Ramos (cell line): ENCODE measurements around the gene COBLL1.

Source experiments
- in situ Hi-C: fragments of 300-500 bp; cut with MboI; formaldehyde crosslinking; loops from one replicate; pipeline ENCODE4 v1.14.3; 2022; ENCODE audit warnings: low sequenced_read_pairs; ENCODE audit not compliant: unreplicated experiment

COBLL1 gene

DNA sequence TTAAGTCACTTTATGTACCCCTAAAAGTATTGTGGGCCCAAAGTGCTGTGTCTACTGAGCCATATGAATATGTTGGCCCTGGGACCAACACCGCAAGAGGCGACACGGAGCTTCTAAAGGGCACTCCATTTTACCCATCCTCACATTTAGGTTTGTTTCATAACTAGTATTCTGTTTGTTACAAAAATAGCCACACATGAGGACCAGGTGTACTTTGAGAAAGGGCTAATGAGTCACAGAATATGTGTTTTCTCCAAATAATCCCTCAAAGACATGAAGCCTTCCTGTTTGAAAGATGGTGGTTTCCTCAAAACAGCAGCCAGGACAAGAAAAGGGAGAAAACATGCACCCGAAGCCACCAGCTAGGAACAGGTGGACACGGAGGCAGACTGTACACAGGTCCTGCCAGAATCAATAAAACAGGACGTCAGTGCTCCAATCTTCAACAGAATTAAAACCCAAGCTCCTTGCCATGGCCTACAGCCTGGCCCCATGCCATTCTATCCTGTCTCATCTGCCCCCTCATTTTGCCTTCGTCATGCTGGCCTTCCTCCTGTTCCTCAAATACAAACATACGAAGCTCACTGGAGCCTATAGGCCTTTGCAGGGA lies 198.6 kb downstream of the COBLL1 start:
- in situ Hi-C loops: no loop called here

DNA sequence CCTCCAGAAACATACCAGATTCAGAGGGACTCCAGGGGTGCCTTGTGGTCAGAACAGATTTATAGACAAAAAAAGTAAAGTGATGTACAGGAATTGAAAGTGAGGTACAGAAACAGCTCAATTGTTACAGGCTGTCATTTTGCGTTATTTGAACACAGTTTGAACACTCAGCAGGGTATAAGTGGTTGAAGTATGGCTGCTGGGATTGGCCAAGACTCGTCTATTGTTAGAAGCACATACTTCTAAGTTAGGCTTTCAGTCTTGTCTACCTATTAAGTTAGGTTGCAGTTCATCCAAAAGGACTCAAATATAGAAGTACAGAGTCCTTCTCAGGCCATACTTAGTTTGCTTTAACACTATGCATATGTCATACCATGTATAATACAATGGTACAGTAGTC lies 199.4 kb downstream of the COBLL1 start:
- in situ Hi-C loops: no loop called here
